ENCODE measurements around the gene JADE1.
A peak's percentile ranks its signal among the peaks of the same experiment; 100 is the strongest.

Gene JADE1

GRCh38 chr4:128796934-128797333 lies 12.6 kb upstream of the JADE1 start:
- H3K4me1 Mint-ChIP-seq (ENCODE audit: low read depth), result no peaks in the 10 kb centered on the region
- H3K36me3 Mint-ChIP-seq, result no peaks in the 10 kb centered on the region
- no peak overlapping the region for H3K4me3 Mint-ChIP-seq
- no peak overlapping the region for H3K27ac Mint-ChIP-seq
- H3K9me3 Mint-ChIP-seq (ENCODE audit: low read depth), result no peaks in the 10 kb centered on the region
- H3K27me3 Mint-ChIP-seq, result peaks cover 2% of the 10 kb centered on the region

GRCh38 chr4:128800284-128800683 lies 9.2 kb upstream of the JADE1 start:
- peaks cover under 1% of the 10 kb centered on the region for H3K27me3 Mint-ChIP-seq
- H3K4me3 Mint-ChIP-seq, result no peak overlapping the region
- H3K9me3 Mint-ChIP-seq (ENCODE audit: low read depth), result no peaks in the 10 kb centered on the region
- no peaks in the 10 kb centered on the region for H3K36me3 Mint-ChIP-seq
- peaks cover 9% of the 10 kb centered on the region for H3K4me1 Mint-ChIP-seq (ENCODE audit: low read depth)
- no peak overlapping the region for H3K27ac Mint-ChIP-seq

- Mint-ChIP-seq H3K27me3 (no peaks in the 10 kb centered on the region), H3K4me1 (ENCODE audit: low read depth) (peaks cover 9% of the 10 kb centered on the region), H3K9me3 (ENCODE audit: low read depth) (no peaks in the 10 kb centered on the region), H3K36me3 (no peaks in the 10 kb centered on the region), H3K27ac (no peak overlapping the region), H3K4me3 (no peak overlapping the region)
Measured at GRCh38 chr4:128800701-128801284, 8.7 kb upstream of the JADE1 start.

- Mint-ChIP-seq H3K9me3 (ENCODE audit: low read depth) (no peaks in the 10 kb centered on the region), H3K36me3 (no peaks in the 10 kb centered on the region), H3K27me3 (no peaks in the 10 kb centered on the region), H3K27ac (peak overlapping the region; percentile 85), H3K4me1 (ENCODE audit: low read depth) (peaks cover 9% of the 10 kb centered on the region), H3K4me3 (no peak overlapping the region)
Measured at GRCh38 chr4:128802680-128803628, 6.5 kb upstream of the JADE1 start.

GRCh38 chr4:128803783-128804182 lies 5.7 kb upstream of the JADE1 start:
- H3K4me1 Mint-ChIP-seq (ENCODE audit: low read depth), result peaks cover 9% of the 10 kb centered on the region
- H3K9me3 Mint-ChIP-seq (ENCODE audit: low read depth), result no peaks in the 10 kb centered on the region
- peak overlapping the region; percentile 85 for H3K27ac Mint-ChIP-seq
- peak overlapping the region; percentile 12 for H3K4me3 Mint-ChIP-seq
- H3K36me3 Mint-ChIP-seq, result no peaks in the 10 kb centered on the region
- H3K27me3 Mint-ChIP-seq, result no peaks in the 10 kb centered on the region

GRCh38 chr4:128810331-128810870 lies 901 bp downstream of the JADE1 start:
- no peaks in the 10 kb centered on the region for H3K36me3 Mint-ChIP-seq
- peak overlapping the region; percentile 100 for H3K4me3 Mint-ChIP-seq
- H3K9me3 Mint-ChIP-seq (ENCODE audit: low read depth), result no peaks in the 10 kb centered on the region
- H3K4me1 Mint-ChIP-seq (ENCODE audit: low read depth), result peaks cover 22% of the 10 kb centered on the region
- peak overlapping the region; percentile 100 for H3K27ac Mint-ChIP-seq
- H3K27me3 Mint-ChIP-seq, result no peaks in the 10 kb centered on the region

- no peaks in the 10 kb centered on the region for H3K36me3 Mint-ChIP-seq
- peak overlapping the region; percentile 100 for H3K27ac Mint-ChIP-seq
- H3K27me3 Mint-ChIP-seq, result no peaks in the 10 kb centered on the region
- H3K4me1 Mint-ChIP-seq (ENCODE audit: low read depth), result peaks cover 28% of the 10 kb centered on the region
- peak overlapping the region; percentile 100 for H3K4me3 Mint-ChIP-seq
- no peaks in the 10 kb centered on the region for H3K9me3 Mint-ChIP-seq (ENCODE audit: low read depth)
Measured at GRCh38 chr4:128810871-128811570, 1.5 kb downstream of the JADE1 start.

GRCh38 chr4:128811571-128812441 lies 2.3 kb downstream of the JADE1 start:
- H3K9me3 Mint-ChIP-seq (ENCODE audit: low read depth), result no peaks in the 10 kb centered on the region
- peaks cover 36% of the 10 kb centered on the region for H3K4me1 Mint-ChIP-seq (ENCODE audit: low read depth)
- H3K27me3 Mint-ChIP-seq, result no peaks in the 10 kb centered on the region
- H3K4me3 Mint-ChIP-seq, result peak overlapping the region; percentile 87
- peak overlapping the region; percentile 84 for H3K27ac Mint-ChIP-seq
- H3K36me3 Mint-ChIP-seq, result peaks cover 2% of the 10 kb centered on the region

GRCh38 chr4:128812442-128813235 lies 3.1 kb downstream of the JADE1 start:
- peak overlapping the region; percentile 58 for H3K27ac Mint-ChIP-seq
- peak overlapping the region; percentile 81 for H3K4me3 Mint-ChIP-seq
- peaks cover 2% of the 10 kb centered on the region for H3K36me3 Mint-ChIP-seq
- peaks cover 41% of the 10 kb centered on the region for H3K4me1 Mint-ChIP-seq (ENCODE audit: low read depth)
- H3K27me3 Mint-ChIP-seq, result no peaks in the 10 kb centered on the region
- H3K9me3 Mint-ChIP-seq (ENCODE audit: low read depth), result no peaks in the 10 kb centered on the region

- peaks cover 51% of the 10 kb centered on the region for H3K4me1 Mint-ChIP-seq (ENCODE audit: low read depth)
- H3K9me3 Mint-ChIP-seq (ENCODE audit: low read depth), result no peaks in the 10 kb centered on the region
- H3K27me3 Mint-ChIP-seq, result no peaks in the 10 kb centered on the region
- H3K4me3 Mint-ChIP-seq, result peak overlapping the region; percentile 81
- H3K36me3 Mint-ChIP-seq, result peaks cover 2% of the 10 kb centered on the region
- no peak overlapping the region for H3K27ac Mint-ChIP-seq
Measured at GRCh38 chr4:128813965-128814364, 4.5 kb downstream of the JADE1 start.

- no peaks in the 10 kb centered on the region for H3K9me3 Mint-ChIP-seq (ENCODE audit: low read depth)
- no peak overlapping the region for H3K27ac Mint-ChIP-seq
- H3K27me3 Mint-ChIP-seq, result no peaks in the 10 kb centered on the region
- H3K4me1 Mint-ChIP-seq (ENCODE audit: low read depth), result peaks cover 75% of the 10 kb centered on the region
- no peak overlapping the region for H3K4me3 Mint-ChIP-seq
- H3K36me3 Mint-ChIP-seq, result peaks cover 2% of the 10 kb centered on the region
Measured at GRCh38 chr4:128818442-128818841, 8.9 kb downstream of the JADE1 start.

GRCh38 chr4:128819082-128819742 lies 9.7 kb downstream of the JADE1 start:
- Mint-ChIP-seq H3K9me3 (ENCODE audit: low read depth) (no peaks in the 10 kb centered on the region), H3K4me3 (peak overlapping the region; percentile 4), H3K36me3 (peaks cover 2% of the 10 kb centered on the region), H3K27me3 (no peaks in the 10 kb centered on the region), H3K27ac (peak overlapping the region; percentile 79), H3K4me1 (ENCODE audit: low read depth) (peaks cover 74% of the 10 kb centered on the region)

GRCh38 chr4:128820671-128821070 lies 11.2 kb downstream of the JADE1 start:
- Mint-ChIP-seq H3K27me3 (no peaks in the 10 kb centered on the region), H3K4me1 (ENCODE audit: low read depth) (peaks cover 78% of the 10 kb centered on the region), H3K4me3 (no peak overlapping the region), H3K36me3 (peaks cover 2% of the 10 kb centered on the region), H3K9me3 (ENCODE audit: low read depth) (no peaks in the 10 kb centered on the region), H3K27ac (no peak overlapping the region)

Measured in activated naive CD8-positive, alpha-beta T cell (primary cell).